ENCODE results near the gene UBA5. TPM values are rescaled to one million over a fixed set of nuclear protein-coding genes. Genes with fewer than 3 reads are reported as not detected.
"Not testable (repeated sequence)": the region's sequence is repeated elsewhere in the genome, so short reads cannot be mapped to it uniquely, and the experiment has no call there.

Gene UBA5
- total and polyA plus RNA-seq, 7 donors = 16.8 to 35.3 (median 23.9) TPM

DNA sequence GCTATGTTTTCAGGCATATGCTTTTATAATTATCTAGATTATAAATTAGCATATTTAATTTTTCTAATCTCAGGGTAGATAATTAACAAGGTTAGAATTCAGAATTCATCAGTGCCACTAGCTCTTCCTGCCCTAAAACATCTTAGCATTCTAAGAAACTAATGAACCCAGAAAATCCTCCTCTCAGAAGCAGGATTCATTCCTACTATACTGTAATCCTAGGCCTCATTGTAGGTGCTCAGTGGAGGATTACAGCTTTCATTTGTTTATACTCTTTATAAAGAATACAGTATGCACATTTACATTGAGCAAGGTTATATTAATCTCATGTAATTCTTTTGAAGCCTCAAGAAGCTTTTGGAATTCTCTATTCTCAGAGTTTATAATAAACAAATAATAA is 21.4 kb upstream of the UBA5 start:
- Histone ChIP-seq H3K4me1 (no peaks in the 10 kb centered on the region), H3K27me3 (no peaks in the 10 kb centered on the region), H3K27ac (no peak overlapping the region), H3K36me3 (peaks cover 0 to 41% (median 7%) of the 10 kb centered on the region in 4 donors), H3K4me3 (no peak overlapping the region), H3K9me3 (no peaks in the 10 kb centered on the region)
- intact Hi-C loops (cut with DNase I) = no loop called here
- no peak for DNase-seq
- TF ChIP-seq POLR2A (IDR thresholded peaks at IDR 0.05) (no peak), EP300 (IDR thresholded peaks at IDR 0.05) (no peak), POLR2AphosphoS5 (IDR thresholded peaks at IDR 0.05) (no peak)
- TF ChIP-seq, protein P1, sequence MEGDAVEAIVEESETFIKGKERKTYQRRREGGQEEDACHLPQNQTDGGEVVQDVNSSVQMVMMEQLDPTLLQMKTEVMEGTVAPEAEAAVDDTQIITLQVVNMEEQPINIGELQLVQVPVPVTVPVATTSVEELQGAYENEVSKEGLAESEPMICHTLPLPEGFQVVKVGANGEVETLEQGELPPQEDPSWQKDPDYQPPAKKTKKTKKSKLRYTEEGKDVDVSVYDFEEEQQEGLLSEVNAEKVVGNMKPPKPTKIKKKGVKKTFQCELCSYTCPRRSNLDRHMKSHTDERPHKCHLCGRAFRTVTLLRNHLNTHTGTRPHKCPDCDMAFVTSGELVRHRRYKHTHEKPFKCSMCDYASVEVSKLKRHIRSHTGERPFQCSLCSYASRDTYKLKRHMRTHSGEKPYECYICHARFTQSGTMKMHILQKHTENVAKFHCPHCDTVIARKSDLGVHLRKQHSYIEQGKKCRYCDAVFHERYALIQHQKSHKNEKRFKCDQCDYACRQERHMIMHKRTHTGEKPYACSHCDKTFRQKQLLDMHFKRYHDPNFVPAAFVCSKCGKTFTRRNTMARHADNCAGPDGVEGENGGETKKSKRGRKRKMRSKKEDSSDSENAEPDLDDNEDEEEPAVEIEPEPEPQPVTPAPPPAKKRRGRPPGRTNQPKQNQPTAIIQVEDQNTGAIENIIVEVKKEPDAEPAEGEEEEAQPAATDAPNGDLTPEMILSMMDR (IDR thresholded peaks at IDR 0.05) = no peak

DNA sequence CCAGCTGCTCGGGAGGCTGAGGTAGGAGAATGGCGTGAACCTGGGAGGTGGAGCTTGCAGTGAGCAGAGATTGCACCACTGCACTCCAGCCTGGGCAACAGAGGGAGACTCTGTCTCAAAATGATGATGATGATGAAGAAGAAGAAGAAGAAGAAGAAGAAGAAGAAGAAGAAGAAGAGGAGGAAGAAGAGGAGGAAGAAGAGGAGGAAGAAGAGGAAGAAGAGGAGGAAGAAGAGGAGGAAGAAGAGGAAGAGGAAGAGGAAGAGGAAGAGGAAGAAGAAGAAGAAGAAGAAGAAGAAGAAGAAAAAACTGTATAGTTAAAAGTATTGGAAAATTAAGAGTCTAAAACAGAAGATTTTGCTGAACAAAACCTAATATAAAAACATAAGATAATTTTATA is 18.7 kb upstream of the UBA5 start:
- not testable (repeated sequence) for DNase-seq, H3K27me3 ChIP-seq, H3K9me3 ChIP-seq, H3K27ac ChIP-seq, H3K4me1 ChIP-seq, H3K4me3 ChIP-seq
- intact Hi-C loops (cut with DNase I) = loop anchor here (10.0 kb wide), 1 partner anchor 287 kb away; no protein-coding TSS in a partner anchor
- H3K36me3 ChIP-seq = peaks cover 0 to 32% (median 7%) of the 10 kb centered on the region in 4 donors
- 90 to 92% methylated on average over 2 of the region's 2 CpGs for WGBS, 2 donors

DNA sequence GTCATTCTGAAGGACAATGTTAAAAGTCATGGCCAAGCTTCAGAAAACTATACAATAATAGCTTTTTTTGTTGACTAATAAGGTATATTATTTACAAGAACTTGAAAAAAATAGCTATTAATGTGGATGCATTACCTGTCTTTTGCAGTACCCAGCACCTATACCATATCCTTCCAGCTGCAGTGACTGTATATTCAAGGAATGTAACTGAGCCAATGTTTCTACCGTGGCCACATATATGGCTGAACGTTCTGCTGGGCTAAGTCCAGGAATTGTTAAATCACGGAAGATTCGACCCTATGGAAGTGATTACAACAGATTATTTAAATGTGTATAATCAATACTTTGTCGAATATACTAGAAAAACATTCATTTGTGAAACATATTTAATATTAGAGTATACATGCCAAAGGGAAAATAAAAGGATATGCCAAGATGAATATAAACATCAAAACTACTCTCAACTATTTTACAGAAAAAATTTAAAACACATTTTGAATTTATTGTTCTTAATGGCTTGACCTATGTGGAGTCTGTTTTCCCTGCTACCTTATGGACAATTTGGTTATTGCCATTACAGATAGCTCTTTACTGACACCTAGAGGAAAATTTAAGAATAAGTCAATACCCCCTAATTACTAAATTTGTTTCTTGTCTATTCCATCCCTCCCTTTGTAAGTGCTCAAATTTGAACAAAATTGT is 18.1 kb upstream of the UBA5 start:
- TF ChIP-seq, protein P1 (IDR thresholded peaks at IDR 0.05) = peak; percentile 57 to 71 (median 63)
- TF ChIP-seq POLR2A (IDR thresholded peaks at IDR 0.05) (no peak), EP300 (IDR thresholded peaks at IDR 0.05) (no peak)
- WGBS, 2 donors = 60 to 76% methylated on average over 5 of the region's 5 CpGs
- no peaks in the 10 kb centered on the region for H3K9me3 ChIP-seq
- no peak overlapping the region for H3K4me3 ChIP-seq
- H3K36me3 ChIP-seq = peaks cover 0 to 27% (median 7%) of the 10 kb centered on the region in 4 donors
- DNase-seq = no peak
- intact Hi-C loops (cut with DNase I) = loop anchor here (2.0 to 10.0 kb wide), 2 partner anchors 105 to 287 kb away; no protein-coding TSS in a partner anchor
- no peak overlapping the region for H3K27ac ChIP-seq
- no peaks in the 10 kb centered on the region for H3K27me3 ChIP-seq
- no peaks in the 10 kb centered on the region for H3K4me1 ChIP-seq

DNA sequence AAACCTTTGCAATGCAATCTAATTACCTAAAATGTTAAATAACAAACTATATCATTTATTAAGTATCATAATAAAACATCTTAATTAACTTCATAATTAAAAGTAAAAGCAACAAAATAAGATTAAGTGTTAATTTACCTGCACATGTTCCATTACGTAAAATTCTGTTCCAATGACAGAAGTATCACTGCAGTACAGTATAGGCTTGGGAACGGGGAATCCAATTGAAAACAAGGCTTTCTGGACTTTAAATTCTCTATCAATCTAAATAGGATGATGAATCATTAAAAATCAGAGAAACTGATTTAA is 17.6 kb upstream of the UBA5 start:
- TF ChIP-seq POLR2AphosphoS5 (IDR thresholded peaks at IDR 0.05) (no peak), POLR2A (IDR thresholded peaks at IDR 0.05) (no peak), EP300 (IDR thresholded peaks at IDR 0.05) (no peak)
- TF ChIP-seq, protein P1 (IDR thresholded peaks at IDR 0.05) = no peak
- WGBS, 2 donors = 77 to 79% methylated on average over 2 of the region's 2 CpGs
- Histone ChIP-seq H3K4me3 (no peak overlapping the region), H3K27ac (no peak overlapping the region), H3K36me3 (peaks cover 0 to 22% (median 7%) of the 10 kb centered on the region in 4 donors), H3K27me3 (no peaks in the 10 kb centered on the region), H3K9me3 (no peaks in the 10 kb centered on the region), H3K4me1 (no peaks in the 10 kb centered on the region)
- intact Hi-C loops (cut with DNase I) = loop anchor here (2.0 to 10.0 kb wide), 2 partner anchors 106 to 288 kb away; no protein-coding TSS in a partner anchor
- no peak for DNase-seq

- Histone ChIP-seq H3K36me3 (peaks cover 0 to 13% (median 7%) of the 10 kb centered on the region in 4 donors), H3K4me1 (no peaks in the 10 kb centered on the region), H3K27me3 (no peaks in the 10 kb centered on the region), H3K4me3 (no peak overlapping the region), H3K27ac (no peak overlapping the region), H3K9me3 (no peaks in the 10 kb centered on the region)
- TF ChIP-seq POLR2A (IDR thresholded peaks at IDR 0.05) = no peak
- TF ChIP-seq, protein P1 (IDR thresholded peaks at IDR 0.05) = no peak
- no peak for TF ChIP-seq POLR2AphosphoS5 (IDR thresholded peaks at IDR 0.05)
- TF ChIP-seq EP300 (IDR thresholded peaks at IDR 0.05) = no peak
- no peak for DNase-seq
- WGBS, 2 donors = 68 to 71% methylated on average over 2 of the region's 2 CpGs
- intact Hi-C loops (cut with DNase I) = loop anchor here (2.0 to 10.0 kb wide), 2 partner anchors 107 to 289 kb away; no protein-coding TSS in a partner anchor
These were observed 16.8 kb upstream of the UBA5 start for GRCh38 chr3:132643366-132643765.

Data from sigmoid colon (tissue), 7 donors.